GM19395 (cell line): ENCODE results near the gene SCLT1.
"Not testable (repeated sequence)": the region's sequence is repeated elsewhere in the genome, so short reads cannot be mapped to it uniquely, and the experiment has no call there.

Experiments
- ATAC-seq: cut with Tn5 transposase; IDR thresholded peaks from one replicate; pipeline ENCODE4 v1.9.1; 2021; ENCODE audit warnings: mild to moderate bottlenecking, moderate library complexity; ENCODE audit not compliant: unreplicated experiment

SCLT1 gene

DNA sequence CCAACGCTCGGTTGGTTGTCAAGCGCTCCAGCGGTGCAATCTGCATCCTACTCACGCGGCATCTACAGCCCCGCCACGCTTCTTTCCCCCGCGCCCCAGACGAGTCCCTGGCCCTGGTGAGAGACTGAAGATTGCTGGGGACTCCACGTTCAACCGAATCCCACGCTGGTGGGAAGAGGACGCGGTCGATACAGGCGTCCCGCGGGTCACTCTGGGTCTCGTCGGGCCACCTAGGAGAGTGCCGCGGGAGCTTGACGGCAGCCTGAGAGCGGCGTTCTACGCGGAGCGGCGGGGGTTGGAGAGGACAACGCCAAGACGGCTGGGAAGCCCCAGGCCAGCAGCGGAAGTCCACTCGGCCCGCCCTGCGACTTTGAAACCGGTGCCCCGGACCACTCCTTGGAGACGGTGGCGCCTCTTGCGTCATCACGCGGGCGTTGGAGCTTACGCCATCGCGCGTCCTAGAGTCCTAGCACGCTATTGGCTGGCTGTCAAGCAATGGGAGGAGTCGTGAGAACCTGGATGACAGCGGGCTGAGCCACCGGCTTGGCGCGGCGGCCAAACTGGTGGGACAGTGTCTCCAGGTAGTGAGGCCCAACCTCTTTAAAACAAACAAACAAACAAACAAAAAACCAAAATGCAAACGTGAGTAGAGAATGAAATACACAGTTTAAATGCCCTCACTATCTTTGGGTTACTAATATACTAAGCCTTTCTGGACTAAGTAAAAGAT lies at the start of gene SCLT1:
TSS of gene SCLT1 (minus strand) at position 349 of the 730 bp plus-strand sequence. CDS start 436 bp downstream, outside the sequence.
- ATAC-seq: peak; percentile 92

DNA sequence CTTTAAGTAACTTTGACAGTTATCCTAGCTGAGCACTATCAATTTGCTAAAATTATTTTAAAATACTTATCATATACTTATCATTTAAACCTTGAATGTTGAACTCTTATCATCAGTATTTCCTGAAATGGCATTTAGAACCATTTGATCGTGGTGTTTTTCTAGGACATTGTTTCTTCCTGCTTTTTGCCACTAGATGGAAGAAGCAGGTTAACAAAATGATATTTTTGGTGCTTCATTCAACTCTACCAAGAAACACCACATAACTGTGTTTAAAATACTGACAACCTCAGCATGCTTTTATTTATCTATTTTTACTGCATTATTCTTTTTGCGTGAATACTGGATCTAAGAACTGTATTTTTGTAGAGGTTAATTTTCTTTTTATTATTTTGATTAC lies 47.2 kb upstream of the SCLT1 start:
- ATAC-seq: no peak

DNA sequence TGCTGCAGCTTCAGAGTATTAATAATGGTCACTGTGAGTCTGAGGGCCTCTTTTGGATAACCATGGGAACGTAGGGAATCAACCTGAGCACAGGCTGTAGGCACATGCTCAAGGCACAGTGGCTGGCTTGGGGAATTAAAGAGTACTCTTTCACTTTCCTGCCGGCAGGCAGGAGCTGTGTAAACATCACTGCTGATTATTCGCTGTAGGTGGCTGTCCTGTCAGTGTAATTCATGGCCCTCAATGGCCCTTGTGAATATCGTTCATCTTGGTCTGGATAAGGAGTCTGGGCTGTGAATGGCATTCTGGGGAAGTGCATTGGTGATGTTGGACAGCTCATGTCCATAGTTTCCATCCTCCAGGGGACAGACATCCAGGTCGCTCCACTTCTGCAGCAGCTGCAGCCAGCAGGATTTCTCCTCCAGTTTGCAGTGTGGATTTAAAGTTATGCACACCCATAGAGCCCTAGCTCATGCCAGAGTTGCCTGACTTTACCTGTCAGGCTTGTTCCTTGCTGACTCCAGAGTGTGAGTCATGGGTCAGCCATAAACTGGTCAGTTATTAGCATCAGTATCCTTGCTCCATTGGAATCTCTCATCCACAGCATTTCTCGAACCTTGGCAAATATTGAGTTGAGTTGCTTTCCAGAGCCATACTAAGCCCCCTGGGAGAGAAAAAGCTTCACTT lies 45.6 kb upstream of the SCLT1 start:
- no peak for ATAC-seq

DNA sequence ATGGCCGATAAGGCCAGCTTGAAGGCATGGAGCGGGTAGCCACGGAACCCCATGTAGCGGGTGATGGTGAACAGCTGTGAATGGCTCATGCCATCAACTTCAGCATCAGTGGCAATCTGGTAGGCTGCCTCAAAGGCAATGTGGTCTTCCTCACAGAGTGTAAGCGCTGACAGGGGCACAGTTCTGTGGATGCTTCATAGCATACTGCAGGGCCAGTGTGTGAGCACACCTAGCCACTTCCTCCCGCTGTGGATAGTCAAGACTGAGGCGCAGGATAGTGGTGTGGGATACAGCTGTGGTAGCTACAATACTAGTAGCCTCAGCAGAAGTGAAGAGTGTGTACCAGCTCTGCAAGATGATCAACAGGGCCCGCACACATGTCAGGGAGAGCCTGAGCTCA lies 43.1 kb upstream of the SCLT1 start:
- no peak for ATAC-seq

DNA sequence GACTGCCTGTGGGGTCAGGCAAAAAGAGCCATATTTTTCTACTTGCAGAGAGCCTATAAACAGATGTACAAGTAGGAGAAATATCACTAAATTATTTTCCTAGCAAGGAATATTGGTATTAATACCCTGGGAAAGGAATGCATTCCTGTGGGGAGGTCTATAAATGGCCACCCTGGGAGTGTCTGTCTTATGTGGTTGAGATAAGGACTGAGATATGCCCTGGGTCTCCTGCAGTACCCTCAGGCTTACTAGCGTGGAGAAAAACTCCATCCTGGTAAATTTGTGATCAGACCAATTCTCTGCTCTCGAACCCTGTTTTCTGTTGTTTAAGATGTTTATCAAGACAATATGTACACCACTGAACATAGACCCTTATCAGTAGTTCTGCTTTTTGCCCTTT lies 38.0 kb upstream of the SCLT1 start:
- ATAC-seq: no peak

DNA sequence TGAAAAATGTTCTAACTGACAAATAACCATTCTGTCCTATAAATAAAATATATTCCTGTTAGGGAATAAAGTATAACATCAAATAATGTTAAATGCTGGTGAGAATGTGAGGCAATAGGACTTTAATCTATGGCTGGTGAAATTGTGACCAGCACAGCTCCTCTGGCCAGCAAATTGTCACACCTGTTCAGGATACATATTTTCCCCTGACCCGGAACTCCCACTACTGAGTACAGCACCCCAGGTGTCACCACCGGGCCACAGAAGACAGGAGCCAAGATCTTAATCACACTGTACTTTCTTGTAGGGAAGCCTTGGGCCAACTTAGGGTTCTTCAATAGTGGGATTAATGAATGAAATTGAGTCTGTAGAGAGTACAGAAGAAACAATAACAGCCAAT lies 35.8 kb upstream of the SCLT1 start:
- ATAC-seq: no peak

DNA sequence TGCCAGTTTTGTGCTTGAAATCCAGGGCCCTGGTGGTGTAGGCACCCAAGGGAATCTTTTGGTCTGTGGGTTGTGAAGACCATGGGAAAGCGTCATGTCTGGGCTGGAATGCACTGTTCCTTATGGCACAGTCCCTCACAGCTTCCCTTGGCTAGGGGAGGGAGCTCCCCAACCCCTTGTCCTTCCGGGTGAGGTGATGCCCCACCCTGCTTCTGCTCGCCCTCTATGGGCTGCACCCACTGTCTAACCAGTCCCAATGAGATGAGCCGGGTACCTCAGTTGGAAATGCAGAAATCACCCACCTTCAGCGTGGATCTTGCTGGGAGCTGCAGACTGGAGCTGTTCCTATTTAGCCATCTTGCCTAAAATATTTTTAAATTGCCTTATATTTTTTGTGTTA lies 33.3 kb upstream of the SCLT1 start:
- ATAC-seq: not testable (repeated sequence)

DNA sequence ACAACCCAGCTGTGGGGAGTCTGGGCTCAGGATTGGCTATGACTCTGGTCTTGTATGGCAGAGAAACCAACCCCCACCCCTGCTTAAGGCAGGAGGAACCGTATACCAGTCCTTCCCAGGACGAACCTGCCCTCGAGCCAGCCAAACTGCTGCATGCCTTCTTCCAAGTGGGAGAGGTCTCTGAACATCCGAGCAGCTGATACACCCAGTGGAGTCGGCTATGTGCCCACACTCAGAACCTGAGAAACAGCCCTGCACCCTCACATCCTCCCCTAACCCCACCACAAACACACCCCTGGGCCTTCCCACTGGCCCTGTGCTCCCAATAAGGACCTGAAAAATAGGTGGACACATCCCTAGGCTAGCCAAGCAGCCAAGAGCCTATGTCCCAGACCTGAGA lies 24.4 kb upstream of the SCLT1 start:
- ATAC-seq: no peak

DNA sequence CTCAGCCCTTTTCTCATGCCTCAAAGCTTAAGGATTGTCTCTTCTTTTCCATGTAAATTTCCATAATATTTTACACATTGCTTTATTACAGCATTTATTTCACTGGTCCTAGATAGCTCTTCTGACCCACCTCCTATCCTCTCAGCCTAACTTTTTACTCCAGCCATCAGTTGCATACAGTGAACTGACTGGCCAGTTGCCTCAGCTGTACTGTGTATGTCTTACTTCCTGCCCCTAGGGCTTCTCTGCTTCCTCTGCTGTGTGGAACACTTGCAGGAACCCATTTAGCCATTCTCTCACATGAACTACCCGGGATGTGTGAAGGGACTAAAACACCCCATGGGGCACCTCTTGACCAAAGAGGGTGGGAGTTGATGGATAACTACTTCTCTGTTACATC lies 20.6 kb upstream of the SCLT1 start:
- no peak for ATAC-seq

DNA sequence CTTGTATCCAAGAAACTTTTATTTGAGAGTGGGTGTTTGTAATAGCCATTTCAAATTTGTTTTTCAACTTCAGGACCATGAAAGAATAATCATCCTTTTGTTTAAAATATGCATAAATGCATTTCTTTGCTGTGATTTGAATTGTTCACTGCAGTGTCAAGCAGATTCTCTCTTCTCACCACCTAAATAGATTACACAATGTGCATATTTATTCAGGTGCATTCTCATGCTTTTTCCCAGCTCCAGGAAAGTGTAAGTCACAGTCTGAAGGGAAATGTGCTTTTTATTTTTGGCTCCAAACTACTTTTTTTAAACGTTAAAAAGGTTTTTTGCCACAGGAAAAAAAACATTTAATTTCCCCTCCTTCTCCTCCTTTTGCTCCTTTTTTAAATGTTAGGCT lies 20.1 kb upstream of the SCLT1 start:
- no peak for ATAC-seq

DNA sequence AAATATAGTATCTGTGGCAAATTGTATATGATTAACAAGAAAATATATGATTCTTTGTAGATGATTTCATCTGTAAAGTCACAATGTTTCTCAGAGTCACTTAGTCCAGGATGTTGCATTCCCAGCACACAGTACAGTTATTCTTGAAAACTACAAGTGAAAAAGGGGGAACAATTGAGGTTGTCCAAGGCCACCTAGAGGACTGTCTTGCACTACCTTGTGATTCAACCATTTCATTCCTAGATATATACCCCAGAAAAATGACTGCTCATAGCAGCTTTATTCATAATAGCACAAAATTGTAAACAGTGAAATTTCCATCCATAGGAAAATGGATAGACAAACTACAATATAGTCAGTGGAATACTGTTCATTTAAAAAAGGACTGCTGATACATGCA lies 18.6 kb upstream of the SCLT1 start:
- ATAC-seq: no peak

DNA sequence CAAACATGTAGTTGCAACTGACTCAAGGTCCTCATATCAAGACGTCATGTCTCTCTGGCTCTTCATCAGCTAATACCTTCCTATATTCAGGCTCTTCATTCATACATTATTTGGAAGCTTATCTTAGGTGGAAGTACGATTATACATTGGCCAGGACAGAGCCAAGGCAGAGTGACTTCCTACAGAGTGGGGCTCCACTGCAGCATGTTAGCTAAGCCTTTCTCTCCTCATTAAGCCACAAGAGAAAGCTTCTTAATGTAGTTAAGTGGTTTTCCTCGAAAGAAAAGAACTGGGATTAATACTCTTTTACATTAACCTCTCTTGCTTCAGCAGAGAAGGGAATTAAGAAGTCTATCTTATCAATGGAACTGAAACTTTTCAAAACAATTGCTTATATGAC lies 17.6 kb upstream of the SCLT1 start:
- no peak for ATAC-seq

DNA sequence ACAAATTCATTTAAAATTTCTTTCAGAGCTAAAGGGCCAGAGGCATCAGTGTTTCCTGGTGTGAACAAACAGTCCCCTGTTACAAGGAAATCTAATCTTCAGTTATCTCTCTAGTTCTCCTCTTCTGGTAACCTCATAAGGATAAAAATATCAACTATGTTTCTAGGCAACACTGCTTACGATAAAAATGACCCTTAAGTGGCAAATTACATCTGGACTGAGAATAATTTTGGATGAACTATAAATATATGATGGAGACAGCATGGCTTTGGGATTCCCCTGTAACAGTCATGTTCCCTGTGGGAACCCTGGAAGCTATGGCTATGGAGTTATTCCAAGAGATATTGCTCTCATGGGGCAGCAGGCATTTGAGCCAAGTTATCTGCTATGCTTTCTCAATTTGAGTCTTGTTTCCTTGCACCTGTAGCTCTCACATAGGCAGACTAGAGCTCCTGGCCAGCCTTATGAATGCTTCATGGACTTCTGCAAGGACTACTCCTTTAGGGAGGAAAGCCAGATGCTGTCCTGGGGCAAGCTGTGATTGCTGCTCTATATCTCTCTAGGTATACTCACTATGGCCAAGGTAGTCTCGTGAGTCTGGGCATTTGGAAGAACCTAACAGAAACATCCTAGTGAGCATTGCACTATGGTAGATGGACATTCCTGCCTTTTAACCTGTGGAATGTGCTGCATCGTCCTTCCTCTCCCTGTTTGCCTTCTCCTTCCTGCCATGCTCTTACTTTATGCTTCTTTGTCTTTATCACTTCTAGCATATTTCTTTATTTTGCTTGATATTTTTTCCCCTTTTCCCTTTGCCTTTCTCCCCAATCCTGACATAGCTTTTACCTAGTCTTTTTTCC lies 16.9 kb upstream of the SCLT1 start:
- no peak for ATAC-seq

DNA sequence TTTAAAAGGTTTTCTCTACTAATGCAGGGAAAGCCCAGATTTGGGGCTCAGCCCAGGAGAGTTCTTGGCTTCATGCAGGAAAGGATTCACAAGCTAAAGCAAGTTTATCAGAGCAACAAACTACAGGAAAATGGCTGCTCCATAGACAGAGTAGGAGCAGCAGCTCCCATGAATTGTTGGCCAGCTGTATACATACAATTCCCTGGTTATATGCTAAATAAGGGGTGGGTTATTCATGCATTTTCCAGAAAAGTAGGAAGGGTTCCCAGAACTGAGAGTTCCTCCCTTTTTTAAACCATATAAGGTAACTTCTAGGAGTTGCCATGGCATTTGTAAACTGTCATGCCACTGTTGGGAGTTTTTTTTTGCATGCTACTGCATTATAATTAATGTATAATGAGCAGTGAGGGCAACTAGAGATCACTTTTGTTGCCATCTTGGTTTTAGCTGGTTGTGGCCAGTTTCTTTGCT lies 5.2 kb upstream of the SCLT1 start:
- ATAC-seq: no peak

DNA sequence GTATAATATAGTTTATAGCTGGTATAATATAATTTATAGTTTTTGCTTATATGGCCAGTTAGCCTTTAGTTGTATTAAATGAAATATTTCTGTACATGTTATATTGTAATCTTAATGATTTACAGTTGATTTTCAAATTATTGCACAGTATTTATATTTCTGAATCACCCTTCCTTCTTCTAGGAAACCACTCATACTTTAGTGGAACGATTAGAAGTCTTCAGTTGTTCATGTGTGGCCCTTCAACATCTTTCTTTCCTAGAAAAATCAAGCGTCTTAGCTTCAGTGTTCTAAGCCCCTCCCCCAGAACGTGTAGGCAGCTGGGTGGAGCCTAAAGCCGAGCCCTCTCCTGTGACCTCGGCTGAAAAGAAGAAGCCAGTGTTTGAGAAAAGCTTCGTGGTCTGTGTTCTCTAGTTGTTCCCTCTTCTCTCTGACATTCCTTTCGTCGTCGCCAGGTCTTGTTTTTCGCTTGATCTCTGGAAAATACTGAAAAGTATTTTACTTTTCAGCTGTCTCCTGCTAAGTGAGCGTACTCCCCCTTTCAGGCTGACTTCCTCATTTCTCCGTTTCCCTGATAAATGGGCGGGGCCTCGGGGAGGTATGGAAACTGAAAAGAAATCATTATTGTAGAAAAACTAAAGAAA lies 2.6 kb upstream of the SCLT1 start, which contains the start of gene C4orf33:
TSS of gene C4orf33 (plus strand) at position 342 of the 644 bp plus-strand sequence. CDS start 6,459 bp downstream, outside the sequence.
- ATAC-seq: peak; percentile 52

DNA sequence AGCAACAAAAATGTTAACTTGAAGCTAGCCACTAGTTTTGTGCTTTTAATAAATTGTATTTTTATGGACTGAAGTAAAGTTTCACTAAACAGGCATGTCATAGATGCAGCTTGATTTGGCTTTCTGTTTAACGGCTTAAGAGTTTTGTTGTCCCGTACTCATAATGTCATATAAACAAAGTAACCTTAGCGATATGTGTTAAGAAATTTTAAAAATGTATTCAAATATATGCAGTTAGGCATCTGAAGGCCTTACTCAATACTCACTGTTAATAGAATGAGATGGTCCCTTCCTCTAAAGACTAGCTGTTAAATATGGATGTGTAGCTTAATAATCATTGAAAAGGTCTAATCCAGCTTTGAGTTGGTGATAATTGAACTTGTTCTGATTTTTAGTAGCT lies 1.0 kb upstream of the SCLT1 start:
- ATAC-seq: no peak

DNA sequence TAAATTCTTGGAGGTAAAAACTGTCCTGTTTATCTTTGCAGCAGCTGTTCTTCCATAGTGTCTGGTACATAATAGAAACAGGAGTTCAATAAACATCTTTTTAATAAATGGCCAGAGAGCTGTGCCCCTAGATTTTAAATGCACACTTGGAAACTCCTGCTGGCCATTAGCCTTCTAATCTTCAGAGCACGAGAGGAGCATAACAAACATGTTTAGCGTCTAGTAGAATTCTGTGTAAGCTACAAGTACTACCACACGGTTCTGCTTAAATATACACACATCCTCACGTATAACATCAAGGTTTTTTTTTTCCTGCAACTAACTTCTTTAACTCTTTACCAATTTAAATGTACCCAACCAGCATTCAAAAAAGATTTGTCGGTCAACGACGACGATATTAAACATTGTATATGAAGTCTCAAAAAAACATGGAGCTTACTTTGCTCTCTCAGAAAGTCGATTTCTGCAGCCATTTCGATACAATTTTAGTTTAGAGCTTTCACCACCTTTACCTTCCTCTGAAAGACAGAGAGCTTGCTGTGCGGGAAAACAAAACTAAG lies 628 bp downstream of the SCLT1 start:
- ATAC-seq: no peak

DNA sequence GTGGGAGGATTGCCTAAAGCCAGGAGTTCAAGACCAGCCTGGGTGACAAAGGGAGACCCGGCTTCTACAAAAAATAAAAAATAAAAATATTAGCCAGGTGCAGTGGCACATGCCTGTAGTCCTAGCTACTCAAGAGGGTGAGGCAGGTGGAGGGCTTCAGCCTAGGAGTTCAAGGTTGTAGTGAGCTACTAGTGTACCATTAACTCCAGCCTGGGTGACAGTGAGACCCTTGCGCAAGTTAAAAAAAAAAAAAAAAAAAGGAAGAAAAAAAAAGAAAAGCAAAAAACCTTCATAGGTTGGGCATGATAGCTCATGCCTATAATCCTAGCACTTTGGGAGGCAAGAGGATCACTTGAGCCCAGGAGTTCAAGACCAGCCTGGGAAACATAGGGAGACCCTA lies 5.8 kb downstream of the SCLT1 start:
- ATAC-seq: no peak

DNA sequence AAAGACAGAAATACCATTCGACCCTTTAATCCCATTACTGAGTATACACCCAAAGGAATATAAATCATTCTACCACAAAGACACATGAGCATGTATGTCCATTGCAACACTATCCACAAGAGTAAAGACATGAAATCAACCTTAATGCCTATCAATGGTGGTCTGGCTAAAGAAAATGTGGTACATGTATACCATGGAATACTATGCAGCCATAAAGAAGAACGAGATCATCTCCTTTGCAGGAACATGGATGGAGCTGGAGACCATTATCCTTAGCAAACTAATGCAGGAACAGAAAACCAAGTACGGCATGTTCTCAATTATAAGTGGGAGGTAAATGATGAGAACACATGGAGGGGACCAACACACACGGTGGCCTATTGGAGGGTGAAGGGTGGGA lies 7.9 kb downstream of the SCLT1 start:
- ATAC-seq: no peak

DNA sequence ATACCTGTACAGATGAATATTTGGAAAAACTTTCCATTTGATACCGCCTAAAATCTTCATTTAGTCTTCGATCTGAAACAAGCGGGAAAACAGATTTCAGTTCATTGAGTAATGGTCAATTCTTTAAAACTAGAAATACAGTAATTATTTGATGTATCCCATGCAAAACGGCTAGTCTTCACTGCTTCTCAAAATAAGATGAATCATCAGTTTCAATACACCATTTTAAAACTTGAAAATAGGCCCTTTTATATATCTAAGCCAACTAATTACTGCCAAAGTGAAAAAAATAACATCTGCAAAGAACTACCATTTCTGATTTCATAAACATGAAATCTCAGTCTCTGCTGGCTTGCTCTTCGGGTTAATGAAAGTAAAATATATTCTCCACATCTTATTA lies 11.0 kb downstream of the SCLT1 start:
- no peak for ATAC-seq

DNA sequence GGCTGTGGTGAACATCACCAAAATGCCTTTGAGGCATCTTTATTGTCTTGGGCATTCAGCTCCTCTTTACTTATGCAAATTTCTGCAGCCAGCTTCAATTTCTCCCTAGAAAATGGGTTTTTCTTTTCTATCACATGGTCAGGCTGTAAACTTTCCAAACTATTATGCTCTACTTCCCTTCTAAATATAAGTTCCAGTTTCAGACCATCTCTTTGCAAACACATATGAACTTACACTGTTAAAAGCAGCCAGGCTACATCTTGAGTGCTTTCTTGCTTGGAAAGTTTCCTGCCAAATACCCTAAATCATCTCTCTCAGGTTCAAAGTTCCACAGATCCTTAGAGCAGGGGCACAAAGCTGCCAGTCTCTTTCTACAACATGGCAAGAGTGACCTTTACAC lies 13.2 kb downstream of the SCLT1 start:
- ATAC-seq: no peak
